Measurements from ENCODE around the gene NFKBIZ.

GRCh38 chr3:101858464-101859030, 9.2 kb downstream of the NFKBIZ start:
- TF ChIP-seq EZH2 (IDR thresholded peaks at IDR 0.05) (no peak), POLR2AphosphoS5 (IDR thresholded peaks at IDR 0.05; ENCODE audit: borderline replicate concordance, low read depth, low read length) (no peak), FOXP2 (optimal IDR thresholded peaks at IDR 0.05; ENCODE audit: control extremely low read depth, extremely low read length, insufficient read depth) (no peak)
